Measurements from ENCODE around the gene DLX1.
A peak's percentile ranks its signal among the peaks of the same experiment; 100 is the strongest.

The DLX1 gene

DNA sequence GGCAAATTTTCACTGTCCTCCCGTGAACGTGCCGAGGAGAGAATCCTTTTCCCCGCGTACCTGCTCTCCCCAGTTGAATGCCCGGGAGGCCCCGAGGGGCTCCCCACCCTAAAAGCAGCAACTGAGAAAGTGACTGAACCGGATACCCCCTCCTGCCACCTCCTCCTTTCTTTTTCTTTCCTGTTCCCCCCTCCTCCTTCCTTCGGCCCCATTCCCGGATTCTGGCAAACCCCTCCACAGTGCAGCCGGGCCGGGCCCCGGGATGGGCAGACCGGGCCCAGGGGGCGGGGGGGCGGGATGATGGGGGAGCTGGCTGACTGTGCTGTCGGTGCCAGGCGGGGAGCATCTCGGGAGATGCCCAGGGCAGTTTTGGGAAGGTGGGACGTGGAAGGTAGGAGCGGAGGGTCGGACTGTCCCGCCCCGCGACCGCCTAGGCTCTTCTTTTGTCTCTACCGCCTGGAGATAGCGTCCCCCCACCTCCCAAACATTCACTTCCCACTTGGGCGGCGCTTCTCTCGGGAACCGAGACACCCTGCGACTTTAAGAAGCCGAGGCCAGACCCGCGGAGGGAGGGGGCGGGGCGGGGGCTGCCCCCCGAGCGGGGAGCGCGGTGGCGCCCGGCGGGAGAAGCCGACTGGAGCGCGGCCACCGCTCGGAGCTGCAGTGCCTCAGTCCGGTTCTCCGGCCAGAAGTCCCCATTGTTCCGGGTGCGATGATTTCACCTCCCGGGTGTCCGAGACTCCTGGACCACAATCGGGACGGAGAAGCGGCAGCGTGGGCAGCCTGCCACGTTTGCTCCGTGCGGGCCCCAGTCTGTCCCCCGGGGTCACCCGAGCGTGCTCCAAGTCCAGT is 9.2 kb downstream of the DLX1 start (continued):
- no peak for TF ChIP-seq ZNF433 (tag by site-specific recombination; IDR thresholded peaks at IDR 0.05; ENCODE audit: low read depth)
- TF ChIP-seq ZNF473 (tag by site-specific recombination; IDR thresholded peaks at IDR 0.05), result no peak
- no peak for TF ChIP-seq ZFP69B (tag by site-specific recombination; IDR thresholded peaks at IDR 0.05)
- no peak for TF ChIP-seq ZNF645 (tag by site-specific recombination; IDR thresholded peaks at IDR 0.05)
- TF ChIP-seq, protein P1, sequence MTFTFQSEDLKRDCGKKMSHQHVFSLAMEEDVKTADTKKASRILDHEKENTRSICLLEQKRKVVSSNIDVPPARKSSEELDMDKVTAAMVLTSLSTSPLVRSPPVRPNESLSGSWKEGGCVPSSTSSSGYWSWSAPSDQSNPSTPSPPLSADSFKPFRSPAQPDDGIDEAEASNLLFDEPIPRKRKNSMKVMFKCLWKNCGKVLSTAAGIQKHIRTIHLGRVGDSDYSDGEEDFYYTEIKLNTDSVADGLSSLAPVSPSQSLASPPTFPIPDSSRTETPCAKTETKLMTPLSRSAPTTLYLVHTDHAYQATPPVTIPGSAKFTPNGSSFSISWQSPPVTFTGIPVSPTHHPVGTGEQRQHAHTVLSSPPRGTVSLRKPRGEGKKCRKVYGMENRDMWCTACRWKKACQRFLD (tag by site-specific recombination; IDR thresholded peaks at IDR 0.05), result no peak
- TF ChIP-seq ZBTB17 (tag by site-specific recombination; IDR thresholded peaks at IDR 0.05), result no peak
- no peak for TF ChIP-seq ZNF157 (tag by site-specific recombination; IDR thresholded peaks at IDR 0.05)
- no peak for TF ChIP-seq PRDM6 (tag by site-specific recombination; IDR thresholded peaks at IDR 0.05)
- TF ChIP-seq KLF8 (tag by site-specific recombination; IDR thresholded peaks at IDR 0.05), result peak; percentile 51; the same call in 1 of the 2 replicates
- TF ChIP-seq, protein P2, sequence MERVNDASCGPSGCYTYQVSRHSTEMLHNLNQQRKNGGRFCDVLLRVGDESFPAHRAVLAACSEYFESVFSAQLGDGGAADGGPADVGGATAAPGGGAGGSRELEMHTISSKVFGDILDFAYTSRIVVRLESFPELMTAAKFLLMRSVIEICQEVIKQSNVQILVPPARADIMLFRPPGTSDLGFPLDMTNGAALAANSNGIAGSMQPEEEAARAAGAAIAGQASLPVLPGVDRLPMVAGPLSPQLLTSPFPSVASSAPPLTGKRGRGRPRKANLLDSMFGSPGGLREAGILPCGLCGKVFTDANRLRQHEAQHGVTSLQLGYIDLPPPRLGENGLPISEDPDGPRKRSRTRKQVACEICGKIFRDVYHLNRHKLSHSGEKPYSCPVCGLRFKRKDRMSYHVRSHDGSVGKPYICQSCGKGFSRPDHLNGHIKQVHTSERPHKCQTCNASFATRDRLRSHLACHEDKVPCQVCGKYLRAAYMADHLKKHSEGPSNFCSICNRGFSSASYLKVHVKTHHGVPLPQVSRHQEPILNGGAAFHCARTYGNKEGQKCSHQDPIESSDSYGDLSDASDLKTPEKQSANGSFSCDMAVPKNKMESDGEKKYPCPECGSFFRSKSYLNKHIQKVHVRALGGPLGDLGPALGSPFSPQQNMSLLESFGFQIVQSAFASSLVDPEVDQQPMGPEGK (tag by site-specific recombination; IDR thresholded peaks at IDR 0.05), result peak; percentile 47
- no peak for TF ChIP-seq FEZF1 (tag by site-specific recombination; IDR thresholded peaks at IDR 0.05)
- TF ChIP-seq ZNF19 (tag by site-specific recombination; IDR thresholded peaks at IDR 0.05; ENCODE audit: low read depth), result no peak
- no peak for TF ChIP-seq ZNF184 (tag by site-specific recombination; IDR thresholded peaks at IDR 0.05)
- no peak; the same call in 1 of the 2 replicates for TF ChIP-seq KLF10 (tag by site-specific recombination; IDR thresholded peaks at IDR 0.05)
- TF ChIP-seq PBX3 (CRISPR knock-in tag; IDR thresholded peaks at IDR 0.05), result peak; percentile 42; the same call in 1 of the 2 replicates
- no peak for TF ChIP-seq ZNF202 (tag by site-specific recombination; IDR thresholded peaks at IDR 0.05; ENCODE audit: borderline replicate concordance)
- TF ChIP-seq GLIS1 (tag by site-specific recombination; IDR thresholded peaks at IDR 0.05), result peak; percentile 29; the same call in 1 of the 2 replicates
- TF ChIP-seq ZBTB1 (tag by site-specific recombination; IDR thresholded peaks at IDR 0.05), result no peak
- peak; percentile 12; the same call in 1 of the 2 replicates for TF ChIP-seq ZBTB11 (tag by site-specific recombination; conservative IDR thresholded peaks at IDR 0.05; ENCODE audit: low read depth)
- TF ChIP-seq ZNF654 (tag by site-specific recombination; IDR thresholded peaks at IDR 0.05; ENCODE audit: low read depth), result no peak
- TF ChIP-seq ZEB2 (tag by site-specific recombination; IDR thresholded peaks at IDR 0.05), result no peak
- peak; percentile 57 for TF ChIP-seq KLF16 (tag by site-specific recombination; IDR thresholded peaks at IDR 0.05)
- TF ChIP-seq WT1 (tag by site-specific recombination; IDR thresholded peaks at IDR 0.05), result no peak
- peak; percentile 83 for TF ChIP-seq ZNF341 (tag by site-specific recombination; IDR thresholded peaks at IDR 0.05; ENCODE audit: low read depth)
- no peak for TF ChIP-seq ZBTB48 (tag by site-specific recombination; IDR thresholded peaks at IDR 0.05)
- peak; percentile 16; the same call in 1 of the 2 replicates for TF ChIP-seq ZNF24 (tag by site-specific recombination; IDR thresholded peaks at IDR 0.05)
- peak; percentile 42; the same call in 1 of the 2 replicates for TF ChIP-seq BCL11B (tag by site-specific recombination; IDR thresholded peaks at IDR 0.05; ENCODE audit: low read depth)
- TF ChIP-seq HOXA7 (CRISPR knock-in tag; IDR thresholded peaks at IDR 0.05; ENCODE audit: borderline replicate concordance), result no peak
- TF ChIP-seq ZNF133 (tag by site-specific recombination; IDR thresholded peaks at IDR 0.05), result no peak
- TF ChIP-seq ZNF558 (tag by site-specific recombination; IDR thresholded peaks at IDR 0.05), result no peak
